ENCODE measurements around the gene IFT27.
"Not testable (repeated sequence)": the region's sequence is repeated elsewhere in the genome, so short reads cannot be mapped to it uniquely, and the experiment has no call there.

The IFT27 gene

DNA sequence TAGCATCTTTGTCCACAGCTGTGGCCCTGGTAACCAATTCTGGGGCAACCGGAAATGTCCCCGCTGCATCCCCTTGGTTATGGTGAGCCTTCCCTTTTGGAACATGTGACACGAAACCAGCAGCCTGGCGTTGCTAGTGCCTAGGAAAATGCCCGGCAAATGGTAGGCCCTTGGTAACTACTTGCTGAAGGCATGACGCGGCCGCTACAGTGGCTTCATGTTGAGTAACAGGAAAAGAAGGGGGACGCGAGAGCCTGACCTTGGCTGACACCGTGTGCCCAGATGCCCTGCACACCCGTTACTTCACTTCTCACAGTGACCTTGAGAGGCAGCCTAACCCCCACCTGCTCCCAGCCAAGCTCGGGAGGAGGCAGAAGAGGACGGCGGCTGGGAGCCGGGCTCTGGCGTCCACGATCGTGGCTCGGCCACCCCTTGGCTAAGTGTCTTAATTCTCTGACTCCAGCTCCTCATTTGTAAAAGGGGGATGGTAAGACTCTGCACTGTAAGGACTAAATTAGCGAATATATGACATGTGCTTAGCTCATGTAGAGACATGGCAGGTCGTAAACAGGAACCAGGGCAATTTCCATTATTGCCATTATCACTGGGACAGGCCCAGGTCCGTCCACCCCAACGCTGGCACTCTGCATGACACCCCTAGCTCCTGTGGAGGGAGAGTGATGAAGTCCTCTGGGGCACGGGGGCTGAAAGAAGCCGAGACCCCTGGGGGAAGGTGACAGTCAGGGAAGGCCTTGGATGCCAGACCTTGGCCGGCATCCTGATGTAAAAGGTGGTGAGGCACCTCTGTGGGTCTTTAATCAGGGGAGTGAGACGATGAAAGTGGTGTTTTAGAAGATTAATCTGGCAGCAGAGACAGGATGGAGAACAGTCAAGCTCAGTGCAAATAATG, 18.9 kb downstream of the IFT27 start:
- ChIA-PET CTCF (interaction anchor here (0.7 to 9.5 kb wide), 19 partner anchors 13 to 593 kb away, joined by 3 to 164 read pairs (median 4); partner anchors contain the start of gene IFT27), POLR2A (no interaction called here)
- DNase-seq (ENCODE audit: extremely low spot score), result no peak
- TF ChIP-seq CTCF (IDR thresholded peaks at IDR 0.05; ENCODE audit: control extremely low read depth, extremely low read depth, low read depth, missing control alignments), result no peak

DNA sequence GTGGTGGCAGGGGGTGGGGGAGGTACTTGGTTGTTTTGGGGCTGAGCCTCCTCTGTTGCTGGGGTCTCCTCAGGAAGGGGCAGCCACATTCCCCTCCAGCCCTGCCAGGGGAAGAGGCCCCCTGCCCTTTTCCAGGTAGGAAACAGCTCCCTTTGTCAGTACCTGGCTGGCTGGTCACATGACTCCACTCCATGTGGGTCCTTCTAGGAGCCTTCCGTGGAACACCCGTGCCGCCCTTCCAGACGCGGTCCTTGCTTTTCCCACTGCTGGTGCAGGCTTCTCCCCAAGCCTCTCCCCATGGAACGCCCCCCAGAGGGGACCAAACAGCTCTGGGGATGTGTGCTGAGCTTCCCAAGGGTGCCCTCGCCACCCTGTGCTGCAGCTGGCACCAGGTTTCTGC, 19.9 kb downstream of the IFT27 start:
- no peak for DNase-seq (ENCODE audit: extremely low spot score)
- no peak for TF ChIP-seq CTCF (IDR thresholded peaks at IDR 0.05; ENCODE audit: control extremely low read depth, extremely low read depth, low read depth, missing control alignments)
- ChIA-PET CTCF (interaction anchor here (1.4 to 9.5 kb wide), 9 partner anchors 12 to 287 kb away, joined by 3 to 164 read pairs (median 19); partner anchors contain the start of gene IFT27), POLR2A (no interaction called here)

DNA sequence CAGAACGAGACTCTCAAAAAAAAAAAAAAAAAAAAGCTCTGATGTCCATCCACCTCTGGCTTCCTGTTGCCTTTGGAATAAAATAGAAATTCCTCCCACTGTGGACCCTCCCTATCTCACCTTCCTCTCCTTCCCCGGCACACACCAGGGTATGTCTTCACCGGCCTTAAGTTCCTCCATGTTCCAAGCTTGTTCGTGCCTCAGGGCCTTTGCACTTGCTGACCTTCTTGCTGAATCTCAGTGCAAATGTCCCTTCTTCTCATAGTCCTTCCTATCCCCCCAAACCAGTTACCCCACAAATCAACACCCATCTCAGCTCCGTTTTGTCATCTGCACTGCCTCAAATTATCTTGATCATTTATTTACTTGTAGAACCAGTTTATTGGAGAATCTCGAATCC, 20.6 kb downstream of the IFT27 start:
- POLR2A ChIA-PET, result no interaction called here
- TF ChIP-seq CTCF (IDR thresholded peaks at IDR 0.05; ENCODE audit: control extremely low read depth, extremely low read depth, low read depth, missing control alignments), result no peak
- CTCF ChIA-PET, result interaction anchor here (0.8 to 9.5 kb wide), 7 partner anchors 11 to 288 kb away, joined by 3 to 164 read pairs (median 19); partner anchors contain the start of gene IFT27
- no peak for DNase-seq (ENCODE audit: extremely low spot score)

GRCh38 chr22:36754881-36755280, 21.0 kb downstream of the IFT27 start:
- CTCF ChIA-PET, result interaction anchor here (0.8 to 9.5 kb wide), 4 partner anchors 11 to 223 kb away, joined by 3 to 164 read pairs (median 47); partner anchors contain the start of gene IFT27
- POLR2A ChIA-PET, result not testable (repeated sequence)

DNA sequence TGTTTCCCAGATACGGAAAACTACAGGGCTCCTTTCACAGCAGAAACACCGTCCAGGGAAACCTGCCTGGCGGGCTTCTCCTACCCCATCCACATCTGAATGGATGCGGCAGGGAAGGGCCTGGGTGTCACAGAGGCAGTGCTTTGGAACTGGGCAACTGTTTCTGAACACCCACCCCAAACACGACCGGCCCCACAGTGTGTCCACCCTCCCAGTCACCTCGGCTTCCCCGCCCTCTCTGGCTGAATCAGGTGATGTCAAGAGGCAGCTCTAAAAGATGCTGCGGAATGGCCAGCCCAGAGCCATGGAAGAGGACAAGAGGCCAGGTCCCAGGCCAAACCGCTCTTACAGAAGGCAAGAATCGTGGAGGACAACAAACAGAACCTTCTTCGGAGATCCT, 22.0 kb downstream of the IFT27 start:
- CTCF ChIA-PET, result interaction anchor here (1.6 to 9.5 kb wide), 2 partner anchors 10 to 21 kb away, joined by 7 to 164 read pairs; partner anchors contain the start of gene IFT27
- no peak for TF ChIP-seq CTCF (IDR thresholded peaks at IDR 0.05; ENCODE audit: control extremely low read depth, extremely low read depth, low read depth, missing control alignments)
- DNase-seq (ENCODE audit: extremely low spot score), result no peak
- POLR2A ChIA-PET, result no interaction called here

More at GRCh38 chr22:36754881-36755280, 21.0 kb downstream of the IFT27 start:
- DNase-seq (ENCODE audit: extremely low spot score), result not testable (repeated sequence)

- DNase-seq (ENCODE audit: extremely low spot score), result no peak
- TF ChIP-seq CTCF (IDR thresholded peaks at IDR 0.05; ENCODE audit: control extremely low read depth, extremely low read depth, low read depth, missing control alignments), result no peak
- POLR2A ChIA-PET, result no interaction called here
- CTCF ChIA-PET, result interaction anchor here (0.8 to 1.6 kb wide), 2 partner anchors 9 to 225 kb away, joined by 3 to 7 read pairs; no protein-coding TSS in a partner anchor
These were observed 22.7 kb downstream of the IFT27 start for GRCh38 chr22:36753120-36753802.

Data from GM10248 (cell line).